Tracheal epithelial cell (primary cell): ENCODE measurements around the gene IGDCC3. TPM values are rescaled to one million over a fixed set of nuclear protein-coding genes. Genes with fewer than 3 reads are reported as not detected.

ENCODE experiments used
- total RNA-seq: library from RNA; depleted of rRNA; stranded (reverse); fragments of >200 nt; gene quantifications from 2 replicates; pipeline ENCODE4 v1.2.1, GENCODE V29; 2014

The IGDCC3 gene
- total RNA-seq, result not detected in 2 replicates

DNA sequence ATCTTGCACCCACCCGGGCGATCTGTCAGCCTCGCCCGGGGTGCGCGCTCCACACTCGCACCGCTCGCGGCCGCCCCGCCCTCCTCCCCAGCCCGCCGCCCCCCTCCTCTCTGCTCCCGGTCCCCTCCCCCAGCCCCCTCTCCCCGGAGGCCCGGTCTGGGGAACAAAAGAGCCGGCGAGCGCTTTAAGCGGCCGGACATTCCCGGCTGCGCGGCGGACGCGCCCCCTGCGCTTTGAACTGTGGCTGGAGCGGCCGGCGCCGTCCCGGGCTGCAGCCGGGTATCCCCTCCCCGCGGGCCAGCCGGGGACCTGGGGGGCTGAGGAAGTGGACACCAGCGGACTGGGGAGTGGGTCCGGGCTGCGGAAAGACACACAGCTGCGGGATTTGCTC lies at the start of gene IGDCC3:
Gene IGDCC3, minus strand, starts transcription at position 27 of the 391 bp plus-strand sequence. CDS start 214 bp downstream, outside the sequence.

DNA sequence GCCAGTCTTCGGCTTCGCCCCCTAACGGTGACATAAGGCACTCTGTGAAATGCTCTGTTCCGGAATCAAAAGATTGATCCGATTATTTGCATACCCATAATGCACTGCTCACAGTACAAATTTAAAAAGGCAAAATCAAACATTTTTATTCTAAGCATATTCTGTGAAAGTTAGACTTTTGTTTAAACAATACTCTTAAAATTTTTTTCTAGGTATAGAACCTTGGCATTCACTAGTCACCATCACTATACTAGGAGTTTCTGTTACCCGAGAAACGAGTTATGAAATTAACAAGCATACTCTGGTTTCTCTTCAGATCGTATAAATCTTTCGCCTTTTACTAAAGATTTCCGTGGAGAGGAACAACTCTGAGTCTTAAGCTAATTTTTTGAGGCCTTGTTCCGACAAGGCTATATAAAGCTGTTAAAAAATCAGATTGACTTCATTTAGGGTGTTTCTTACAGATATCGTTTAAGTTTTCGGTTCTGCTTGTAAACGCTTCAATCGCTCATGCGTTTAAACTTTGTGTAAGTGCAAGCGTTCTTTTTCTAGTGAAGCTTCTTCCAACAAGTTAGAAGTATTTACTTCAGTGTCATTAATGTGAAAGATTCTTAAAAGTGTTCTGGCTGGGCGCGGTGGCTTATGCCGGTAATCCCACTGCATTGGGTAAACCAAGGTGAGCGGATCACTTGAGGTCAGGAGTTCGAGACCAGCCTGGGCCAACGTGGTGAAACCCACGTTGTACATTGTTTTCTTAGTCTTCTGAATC lies 73.2 kb downstream of the IGDCC3 start, which contains the start of gene RNU5B-1:
Gene RNU5B-1, plus strand, starts transcription at position 297 of the 769 bp plus-strand sequence.

DNA sequence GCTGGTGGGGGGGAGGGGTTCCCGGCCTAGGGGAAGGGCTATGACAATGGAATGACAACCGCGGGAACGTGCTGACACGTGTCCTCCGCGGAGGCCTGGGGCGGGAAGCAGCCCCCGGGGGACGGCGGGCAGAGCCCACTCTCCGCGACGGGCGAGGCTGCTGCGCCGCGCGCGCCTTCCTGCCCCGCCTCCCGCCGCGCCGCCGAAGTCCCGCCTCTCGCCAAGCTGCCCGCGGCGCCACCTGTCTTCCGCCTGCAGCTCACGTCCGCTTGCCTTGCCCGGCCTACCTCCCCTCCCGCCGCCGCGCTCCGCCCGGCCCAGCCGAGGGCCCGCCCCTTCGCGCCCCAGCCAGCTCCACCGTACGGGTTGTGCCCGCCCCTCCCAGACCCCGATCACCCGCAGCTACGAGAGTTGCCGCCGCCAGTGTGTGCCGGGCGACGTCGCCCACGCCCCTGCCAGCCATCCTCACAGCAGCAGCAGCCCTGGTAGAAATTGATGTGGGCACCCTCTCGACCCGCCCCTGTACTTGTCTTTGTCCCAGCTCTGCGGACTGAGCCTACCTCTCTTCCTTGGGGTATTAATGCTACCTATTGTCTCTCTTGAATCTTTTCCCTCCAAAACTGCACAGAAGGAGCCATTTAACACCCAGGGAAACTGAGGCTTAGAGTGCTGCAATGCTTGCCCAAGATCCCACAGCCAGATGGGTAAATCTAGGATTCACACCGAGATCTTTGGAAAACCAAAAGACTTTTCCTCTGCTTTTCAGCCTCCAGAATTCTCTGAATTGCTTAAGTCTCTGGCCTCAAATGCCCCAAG lies 90.9 kb downstream of the IGDCC3 start, which contains the start of gene PARP16:
Gene PARP16, minus strand, starts transcription at position 180 of the 816 bp plus-strand sequence. CDS start 457 bp downstream, outside the sequence.

Other genes starting within 250 kb of the IGDCC3 start
- gene PDCD7, start 244.2 kb downstream of the IGDCC3 start, total RNA-seq, result 14.0 and 22.6 TPM in 2 replicates
- 30.1 and 32.8 TPM in 2 replicates for gene CLPX, start 192.7 kb downstream of the IGDCC3 start, total RNA-seq
- under 0.01 TPM in 1 of 2 replicates, not detected in the other for gene CILP, start 166.5 kb downstream of the IGDCC3 start, total RNA-seq
- gene PARP16, start 91.1 kb downstream of the IGDCC3 start, total RNA-seq, result 2.2 and 2.6 TPM in 2 replicates
- gene RNU5A-1, start 82.0 kb downstream of the IGDCC3 start, total RNA-seq, result not detected in 2 replicates
- not detected in 2 replicates for gene RNU5B-1, start 73.3 kb downstream of the IGDCC3 start, total RNA-seq
- under 0.01 and 5.3 TPM in 2 replicates for gene IGDCC4, start 44.9 kb upstream of the IGDCC3 start, total RNA-seq
- gene DPP8, start 139.7 kb upstream of the IGDCC3 start, total RNA-seq, result 40.3 and 42.9 TPM in 2 replicates
- 85.0 and 102 TPM in 2 replicates for gene HACD3, start 152.5 kb upstream of the IGDCC3 start, total RNA-seq
- gene INTS14, start 233.1 kb upstream of the IGDCC3 start, total RNA-seq, result 32.0 and 54.6 TPM in 2 replicates
- 2.9 and 3.0 TPM in 2 replicates for gene SLC24A1, start 243.9 kb upstream of the IGDCC3 start, total RNA-seq